Retina (tissue), 1 donor: Measurements from ENCODE around the gene LSR.

ENCODE experiments used
- DNase-seq: peaks from one replicate; pipeline ENCODE4 v3.0.0-alpha.2; 2016

The LSR gene

GRCh38 chr19:35304036-35304435 is 55.2 kb downstream of the LSR start:
- no peak for DNase-seq

GRCh38 chr19:35305181-35305580 is 56.4 kb downstream of the LSR start:
- no peak for DNase-seq

GRCh38 chr19:35306473-35307246 is 57.9 kb downstream of the LSR start:
- DNase-seq: no peak

- DNase-seq: no peak
Measured at GRCh38 chr19:35307931-35308330, 59.1 kb downstream of the LSR start.

DNA sequence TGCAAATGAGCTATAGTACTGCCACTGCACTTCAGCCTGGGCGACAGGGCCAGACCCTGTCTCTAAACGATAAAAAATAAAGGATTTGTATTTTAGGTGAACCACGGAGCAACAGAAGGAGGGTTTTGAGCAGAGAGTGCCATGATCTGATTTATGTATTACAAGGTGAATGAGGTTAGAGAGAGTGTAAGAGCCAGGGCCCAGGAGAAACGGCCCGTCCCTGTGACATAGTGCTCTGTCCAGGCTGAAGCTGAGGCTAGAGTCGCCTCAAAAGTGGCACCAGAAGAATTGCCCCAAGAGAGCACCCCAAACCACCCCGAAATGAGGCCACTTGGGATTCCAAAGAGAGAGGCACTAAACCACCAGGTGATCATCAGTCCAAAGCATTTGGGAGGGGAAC is 60.1 kb downstream of the LSR start:
- no peak for DNase-seq

GRCh38 chr19:35309481-35310279 is 60.9 kb downstream of the LSR start:
- DNase-seq: peak; percentile 64

DNA sequence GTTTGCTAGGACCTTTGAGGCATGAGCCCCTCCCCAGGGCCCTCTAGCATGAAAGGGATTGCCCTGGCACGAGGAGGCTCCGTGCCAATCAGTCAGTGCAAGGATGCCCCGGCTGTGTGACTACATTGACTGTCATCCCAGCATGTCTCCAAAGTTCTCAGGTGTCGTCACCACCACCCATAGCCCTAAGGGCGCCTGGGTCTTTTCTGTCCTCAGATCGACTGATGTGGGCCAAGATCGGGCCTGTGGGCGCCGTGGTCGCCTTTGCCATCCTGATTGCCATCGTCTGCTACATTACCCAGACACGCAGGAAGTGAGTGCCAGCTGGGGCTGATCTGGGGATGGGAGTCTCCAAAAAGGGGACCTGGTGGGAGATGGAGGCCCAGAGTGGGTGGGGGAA is 61.5 kb downstream of the LSR start:
- no peak for DNase-seq

- no peak for DNase-seq
Measured at GRCh38 chr19:35310811-35311465, 62.1 kb downstream of the LSR start.

GRCh38 chr19:35311901-35312665 is 63.3 kb downstream of the LSR start:
- DNase-seq: no peak

DNA sequence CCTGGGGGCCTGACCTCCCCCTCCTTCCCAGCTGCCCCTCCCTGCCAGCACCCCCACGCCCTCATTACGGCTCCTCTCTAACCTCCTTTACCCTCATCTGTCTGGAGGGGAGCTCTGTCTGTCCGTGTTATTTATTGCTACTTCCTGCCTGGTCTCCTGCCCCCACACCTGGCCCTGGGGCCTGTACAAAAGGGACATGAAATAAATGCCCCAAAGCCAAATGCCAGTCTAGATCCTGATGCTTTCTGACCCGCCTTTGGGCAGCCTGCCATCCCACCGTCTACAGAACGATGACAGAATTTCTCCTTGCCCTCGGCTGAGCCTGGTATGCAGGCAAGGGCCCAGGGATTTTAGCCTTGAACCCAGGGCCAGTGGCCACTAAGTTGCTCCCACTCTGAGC is 64.8 kb downstream of the LSR start:
- no peak for DNase-seq

DNA sequence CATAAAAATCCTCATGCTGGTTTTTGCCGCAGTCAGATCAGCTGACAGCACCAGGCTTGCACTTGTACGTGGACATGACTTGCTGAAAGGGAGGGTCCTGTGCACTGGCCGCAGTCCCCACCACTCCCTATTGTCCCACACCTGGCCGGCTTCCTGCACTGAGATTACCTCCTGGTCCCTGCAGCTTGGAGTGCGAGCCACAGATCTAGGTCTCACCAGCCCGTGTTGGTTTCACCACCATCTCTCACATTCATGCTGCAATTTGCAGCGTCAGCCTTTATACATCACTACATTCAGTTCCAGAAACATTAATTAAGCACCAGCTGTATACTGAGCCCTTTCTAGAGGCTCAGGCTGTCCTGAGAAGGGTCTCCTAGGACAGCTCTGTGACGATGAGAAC is 65.2 kb downstream of the LSR start:
- DNase-seq: no peak

- no peak for DNase-seq
Measured at GRCh38 chr19:35314858-35315470, 66.2 kb downstream of the LSR start.

DNA sequence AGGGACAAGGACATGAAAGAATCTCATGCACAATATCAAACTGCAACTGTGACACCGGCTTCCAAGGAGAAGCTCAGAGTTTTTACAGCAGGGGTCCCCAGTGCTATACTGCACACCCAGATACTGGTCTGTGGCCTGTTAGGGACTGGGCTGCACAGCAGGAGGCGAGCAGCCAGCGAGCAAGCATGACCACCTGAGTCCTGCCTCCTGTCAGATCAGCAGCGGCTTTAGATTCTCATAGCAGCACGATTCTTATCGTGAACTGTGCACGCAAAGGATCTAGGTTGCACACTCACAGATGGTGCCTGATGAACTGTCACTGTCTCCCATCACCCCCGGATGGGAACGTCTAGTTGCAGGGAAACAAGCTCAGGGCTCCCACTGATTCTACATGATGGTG is 67.1 kb downstream of the LSR start:
- peak; percentile 44 for DNase-seq

DNA sequence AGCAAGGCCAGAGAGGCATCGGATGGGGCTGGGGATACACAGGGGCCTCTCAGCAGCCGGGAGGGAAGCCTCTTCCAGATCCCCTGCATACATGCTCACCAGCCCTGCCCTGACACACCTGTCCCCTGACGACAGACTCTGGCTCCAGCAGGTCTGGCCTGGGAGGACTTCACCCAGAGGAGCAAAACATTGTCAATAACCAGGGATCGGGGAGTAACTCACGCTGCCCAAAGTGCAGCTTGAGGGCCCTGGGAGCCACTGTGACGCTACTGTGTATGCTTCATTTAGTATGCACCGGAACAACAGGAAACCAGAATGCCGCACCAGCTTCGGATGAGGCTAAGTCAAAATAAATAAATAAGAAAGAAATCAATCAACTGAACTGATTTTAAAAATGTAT is 67.8 kb downstream of the LSR start:
- no peak for DNase-seq
